DMS79 (cell line): Measurements from ENCODE around the gene SETBP1.
A peak's percentile ranks its signal among the peaks of the same experiment; 100 is the strongest.

ENCODE experiments used
- DNase-seq: peaks from one replicate; lab custom pipeline; 2025; lab: John Stamatoyannopoulos, UW

Gene SETBP1

GRCh38 chr18:45066886-45067285, 386.2 kb downstream of the SETBP1 start:
- no peak for DNase-seq

- DNase-seq: no peak
These were observed 387.9 kb downstream of the SETBP1 start for GRCh38 chr18:45068400-45069094.

GRCh38 chr18:45069546-45069945, 388.9 kb downstream of the SETBP1 start:
- no peak for DNase-seq

- DNase-seq: no peak
These were observed 391.3 kb downstream of the SETBP1 start for GRCh38 chr18:45071956-45072355.

GRCh38 chr18:45073556-45073955, 392.9 kb downstream of the SETBP1 start:
- DNase-seq: no peak

GRCh38 chr18:45081566-45082181, 401.0 kb downstream of the SETBP1 start:
- DNase-seq: no peak

- DNase-seq: no peak
These were observed 402.7 kb downstream of the SETBP1 start for GRCh38 chr18:45083226-45083855.

- no peak for DNase-seq
These were observed 403.5 kb downstream of the SETBP1 start for GRCh38 chr18:45084206-45084605.

GRCh38 chr18:45085916-45086624, 405.4 kb downstream of the SETBP1 start:
- peak; percentile 52 for DNase-seq

GRCh38 chr18:45086777-45087176, 406.1 kb downstream of the SETBP1 start:
- no peak for DNase-seq

GRCh38 chr18:45090526-45091140, 409.9 kb downstream of the SETBP1 start:
- no peak for DNase-seq

GRCh38 chr18:45100321-45101105, 419.8 kb downstream of the SETBP1 start:
- DNase-seq: no peak

- no peak for DNase-seq
These were observed 421.4 kb downstream of the SETBP1 start for GRCh38 chr18:45102126-45102525.

GRCh38 chr18:45102863-45103262, 422.2 kb downstream of the SETBP1 start:
- no peak for DNase-seq

- DNase-seq: no peak
These were observed 422.8 kb downstream of the SETBP1 start for GRCh38 chr18:45103319-45104048.

- no peak for DNase-seq
These were observed 423.3 kb downstream of the SETBP1 start for GRCh38 chr18:45104049-45104395.

- no peak for DNase-seq
These were observed 425.7 kb downstream of the SETBP1 start for GRCh38 chr18:45106331-45106774.

- DNase-seq: no peak
These were observed 426.7 kb downstream of the SETBP1 start for GRCh38 chr18:45107425-45107824.

GRCh38 chr18:45108754-45109153, 428.1 kb downstream of the SETBP1 start:
- no peak for DNase-seq

GRCh38 chr18:45109271-45109670, 428.6 kb downstream of the SETBP1 start:
- DNase-seq: no peak

- no peak for DNase-seq
These were observed 429.0 kb downstream of the SETBP1 start for GRCh38 chr18:45109706-45110105.
